Measurements from ENCODE around the gene VGLL3.

The VGLL3 gene

GRCh38 chr3:86969500-86970189, 21.3 kb downstream of the VGLL3 start:
- TF ChIP-seq CTCF (IDR thresholded peaks at IDR 0.05): no peak
- H3K9me3 ChIP-seq: no peaks in the 10 kb centered on the region
- H3K27me3 ChIP-seq: peaks cover 3% of the 10 kb centered on the region
- no peaks in the 10 kb centered on the region for H3K4me1 ChIP-seq (ENCODE audit: control insufficient read depth in 1 of 2, insufficient read depth in 1 of 2, low read depth in 1 of 2, low read length in 1 of 2)
- no peak overlapping the region for H3K27ac ChIP-seq
- H3K4me3 ChIP-seq (ENCODE audit: low read depth in 1 of 2, low read length in 1 of 2): no peak overlapping the region
- H3K36me3 ChIP-seq: no peaks in the 10 kb centered on the region

- H3K27me3 ChIP-seq: peaks cover 3% of the 10 kb centered on the region
- no peaks in the 10 kb centered on the region for H3K9me3 ChIP-seq
- no peaks in the 10 kb centered on the region for H3K4me1 ChIP-seq (ENCODE audit: control insufficient read depth in 1 of 2, insufficient read depth in 1 of 2, low read depth in 1 of 2, low read length in 1 of 2)
- TF ChIP-seq CTCF (IDR thresholded peaks at IDR 0.05): no peak
- H3K4me3 ChIP-seq (ENCODE audit: low read depth in 1 of 2, low read length in 1 of 2): no peak overlapping the region
- no peak overlapping the region for H3K27ac ChIP-seq
- no peaks in the 10 kb centered on the region for H3K36me3 ChIP-seq
Measured at GRCh38 chr3:86968244-86968932, 22.6 kb downstream of the VGLL3 start.

- Histone ChIP-seq H3K4me1 (ENCODE audit: control insufficient read depth in 1 of 2, insufficient read depth in 1 of 2, low read depth in 1 of 2, low read length in 1 of 2) (no peaks in the 10 kb centered on the region), H3K27ac (no peak overlapping the region), H3K4me3 (ENCODE audit: low read depth in 1 of 2, low read length in 1 of 2) (no peak overlapping the region), H3K27me3 (peaks cover 3% of the 10 kb centered on the region), H3K9me3 (no peaks in the 10 kb centered on the region), H3K36me3 (no peaks in the 10 kb centered on the region)
- TF ChIP-seq CTCF (IDR thresholded peaks at IDR 0.05): no peak
Measured at GRCh38 chr3:86967062-86967461, 23.9 kb downstream of the VGLL3 start.

GRCh38 chr3:86965166-86965565, 25.8 kb downstream of the VGLL3 start:
- Histone ChIP-seq H3K36me3 (no peaks in the 10 kb centered on the region), H3K4me1 (ENCODE audit: control insufficient read depth in 1 of 2, insufficient read depth in 1 of 2, low read depth in 1 of 2, low read length in 1 of 2) (no peaks in the 10 kb centered on the region), H3K9me3 (no peaks in the 10 kb centered on the region), H3K27me3 (no peaks in the 10 kb centered on the region), H3K4me3 (ENCODE audit: low read depth in 1 of 2, low read length in 1 of 2) (no peak overlapping the region), H3K27ac (no peak overlapping the region)
- no peak for TF ChIP-seq CTCF (IDR thresholded peaks at IDR 0.05)

GRCh38 chr3:86963611-86964010, 27.3 kb downstream of the VGLL3 start:
- no peak for TF ChIP-seq CTCF (IDR thresholded peaks at IDR 0.05)
- Histone ChIP-seq H3K4me1 (ENCODE audit: control insufficient read depth in 1 of 2, insufficient read depth in 1 of 2, low read depth in 1 of 2, low read length in 1 of 2) (no peaks in the 10 kb centered on the region), H3K4me3 (ENCODE audit: low read depth in 1 of 2, low read length in 1 of 2) (no peak overlapping the region), H3K27ac (no peak overlapping the region), H3K27me3 (no peaks in the 10 kb centered on the region), H3K9me3 (no peaks in the 10 kb centered on the region), H3K36me3 (no peaks in the 10 kb centered on the region)
